ENCODE results near the gene NCF2.

DNA sequence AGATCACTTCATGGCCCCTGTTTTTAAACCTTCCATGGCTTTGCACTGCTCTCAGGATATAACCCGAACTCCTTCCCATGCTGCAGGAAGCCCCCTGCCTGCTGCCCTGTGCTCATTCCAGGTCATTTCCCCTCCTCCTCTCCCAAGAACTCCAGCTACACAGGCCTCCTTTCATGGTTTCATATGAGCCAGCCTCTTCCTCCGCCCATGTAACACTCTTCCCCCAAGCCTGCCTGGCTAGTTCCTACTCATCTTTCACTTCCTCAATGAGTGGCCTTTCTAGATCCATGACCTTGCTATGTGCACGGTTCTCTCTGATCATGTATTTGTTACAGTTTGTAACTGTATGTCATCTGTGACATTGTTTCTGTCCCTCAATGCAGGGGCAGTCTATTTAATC is 3.1 kb upstream of the NCF2 start:
- TF ChIP-seq, protein P1, sequence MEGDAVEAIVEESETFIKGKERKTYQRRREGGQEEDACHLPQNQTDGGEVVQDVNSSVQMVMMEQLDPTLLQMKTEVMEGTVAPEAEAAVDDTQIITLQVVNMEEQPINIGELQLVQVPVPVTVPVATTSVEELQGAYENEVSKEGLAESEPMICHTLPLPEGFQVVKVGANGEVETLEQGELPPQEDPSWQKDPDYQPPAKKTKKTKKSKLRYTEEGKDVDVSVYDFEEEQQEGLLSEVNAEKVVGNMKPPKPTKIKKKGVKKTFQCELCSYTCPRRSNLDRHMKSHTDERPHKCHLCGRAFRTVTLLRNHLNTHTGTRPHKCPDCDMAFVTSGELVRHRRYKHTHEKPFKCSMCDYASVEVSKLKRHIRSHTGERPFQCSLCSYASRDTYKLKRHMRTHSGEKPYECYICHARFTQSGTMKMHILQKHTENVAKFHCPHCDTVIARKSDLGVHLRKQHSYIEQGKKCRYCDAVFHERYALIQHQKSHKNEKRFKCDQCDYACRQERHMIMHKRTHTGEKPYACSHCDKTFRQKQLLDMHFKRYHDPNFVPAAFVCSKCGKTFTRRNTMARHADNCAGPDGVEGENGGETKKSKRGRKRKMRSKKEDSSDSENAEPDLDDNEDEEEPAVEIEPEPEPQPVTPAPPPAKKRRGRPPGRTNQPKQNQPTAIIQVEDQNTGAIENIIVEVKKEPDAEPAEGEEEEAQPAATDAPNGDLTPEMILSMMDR (IDR thresholded peaks at IDR 0.05): no peak
- no peak for TF ChIP-seq POLR2AphosphoS5 (IDR thresholded peaks at IDR 0.05)
